HFFc6 (cell line): ENCODE measurements around the gene MSMP. TPM values are rescaled to one million over a fixed set of nuclear protein-coding genes. Genes with fewer than 3 reads are reported as not detected.

Source experiments
- DNase-seq: peaks from one replicate; pipeline ENCODE4 v3.0.0-alpha.2; 2018
- H3K27ac Mint-ChIP-seq: 2 replicates; pipeline ENCODE4 v1.8.0; 2020; ENCODE audit warnings: mild to moderate bottlenecking, mixed read lengths
- H3K27me3 Mint-ChIP-seq: 2 replicates; pipeline ENCODE4 v1.8.0; 2021; ENCODE audit warnings: mild to moderate bottlenecking, moderate library complexity, mixed read lengths; ENCODE audit not compliant: insufficient read depth
- H3K36me3 Mint-ChIP-seq: 2 replicates; pipeline ENCODE4 v1.8.0; 2021; ENCODE audit warnings: low read depth, mixed read lengths
- H3K4me1 Mint-ChIP-seq: 2 replicates; pipeline ENCODE4 v1.8.0; 2020; ENCODE audit warnings: low read depth, mixed read lengths
- H3K4me3 Mint-ChIP-seq: 2 replicates; pipeline ENCODE4 v1.8.0; 2020; ENCODE audit warnings: mild to moderate bottlenecking, moderate library complexity, mixed read lengths
- H3K9me3 Mint-ChIP-seq: 2 replicates; pipeline ENCODE4 v1.8.0; 2020; ENCODE audit warnings: mild to moderate bottlenecking, mixed read lengths
- total RNA-seq, 6 experiments: library from RNA; stranded (reverse); fragmentation: NEBNext Ultra II Directional; extraction: Animal tissue kit (Norgen Biotek cat#: 25700); gene quantifications; 2 replicates in 1 of 6; 3 replicates in 5 of 6; pipeline ENCODE4 v1.2.3, GENCODE V29; 2021
- TF ChIP-seq, protein P1 (sequence below): fragments of 200-600 bp; sonication (generic); IDR thresholded peaks from 2 replicates; pipeline ENCODE4 v1.5.0; 2021; ENCODE audit warnings: antibody characterized with exemption, mild to moderate bottlenecking

The MSMP gene
- total RNA-seq, 6 experiments from 2014 or later, result not detected

DNA sequence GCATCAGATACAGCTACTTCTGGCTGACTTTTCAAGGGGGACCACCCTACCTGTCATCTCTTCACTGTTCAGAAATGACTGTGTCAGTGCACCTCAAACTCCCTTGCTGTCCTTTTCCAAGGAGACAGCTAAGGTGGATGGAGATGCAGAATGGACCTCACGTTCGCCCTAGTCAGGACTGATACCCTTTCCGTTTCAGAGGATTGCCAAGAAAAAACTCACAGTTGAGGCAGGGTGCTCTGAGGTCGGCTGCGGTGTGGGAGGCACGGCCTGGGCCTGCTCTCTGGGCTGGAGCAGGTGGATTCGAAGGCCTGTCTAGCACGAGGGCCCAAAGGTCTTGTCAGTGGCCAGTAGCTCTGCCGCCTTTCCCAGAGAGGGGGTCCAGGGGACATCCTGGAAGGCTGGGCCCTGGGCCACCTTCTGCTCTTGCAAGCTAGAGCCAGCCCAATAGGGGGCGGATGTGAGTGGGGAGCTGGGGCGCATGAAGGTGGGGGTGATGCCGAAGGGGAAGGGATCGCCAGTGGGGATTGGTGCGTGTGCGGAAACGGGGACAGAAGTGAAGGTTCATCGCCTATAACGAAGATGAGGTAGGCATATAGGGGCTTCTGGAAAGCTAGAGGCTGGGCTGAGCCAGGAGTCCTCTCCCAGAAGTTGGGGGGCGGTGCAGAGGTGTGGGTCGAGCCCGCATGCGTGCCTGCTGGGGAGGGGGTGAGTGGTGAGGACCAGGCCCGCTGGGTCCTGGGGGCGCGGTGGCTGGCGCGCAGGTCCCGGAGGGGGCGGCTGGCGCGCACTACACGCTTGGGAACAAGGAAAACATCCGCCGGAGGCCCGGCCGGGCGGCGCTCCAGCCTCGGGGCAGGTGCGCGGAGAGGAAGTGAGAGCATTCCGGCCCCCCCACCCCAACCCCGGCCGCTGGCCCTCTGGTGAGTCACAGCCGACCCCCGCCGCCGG is 2.5 kb upstream of the MSMP start:
- no peaks in the 10 kb centered on the region for H3K9me3 Mint-ChIP-seq
- peak overlapping the region; percentile 36; the same call in 1 of the 2 replicates for H3K27ac Mint-ChIP-seq
- peak; percentile 27 for DNase-seq
- H3K4me1 Mint-ChIP-seq, result peaks cover 25% of the 10 kb centered on the region
- peaks cover 23% of the 10 kb centered on the region for H3K36me3 Mint-ChIP-seq
- peak overlapping the region; percentile 87 for H3K4me3 Mint-ChIP-seq
- TF ChIP-seq, protein P1, sequence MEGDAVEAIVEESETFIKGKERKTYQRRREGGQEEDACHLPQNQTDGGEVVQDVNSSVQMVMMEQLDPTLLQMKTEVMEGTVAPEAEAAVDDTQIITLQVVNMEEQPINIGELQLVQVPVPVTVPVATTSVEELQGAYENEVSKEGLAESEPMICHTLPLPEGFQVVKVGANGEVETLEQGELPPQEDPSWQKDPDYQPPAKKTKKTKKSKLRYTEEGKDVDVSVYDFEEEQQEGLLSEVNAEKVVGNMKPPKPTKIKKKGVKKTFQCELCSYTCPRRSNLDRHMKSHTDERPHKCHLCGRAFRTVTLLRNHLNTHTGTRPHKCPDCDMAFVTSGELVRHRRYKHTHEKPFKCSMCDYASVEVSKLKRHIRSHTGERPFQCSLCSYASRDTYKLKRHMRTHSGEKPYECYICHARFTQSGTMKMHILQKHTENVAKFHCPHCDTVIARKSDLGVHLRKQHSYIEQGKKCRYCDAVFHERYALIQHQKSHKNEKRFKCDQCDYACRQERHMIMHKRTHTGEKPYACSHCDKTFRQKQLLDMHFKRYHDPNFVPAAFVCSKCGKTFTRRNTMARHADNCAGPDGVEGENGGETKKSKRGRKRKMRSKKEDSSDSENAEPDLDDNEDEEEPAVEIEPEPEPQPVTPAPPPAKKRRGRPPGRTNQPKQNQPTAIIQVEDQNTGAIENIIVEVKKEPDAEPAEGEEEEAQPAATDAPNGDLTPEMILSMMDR, result peak; percentile 76
- H3K27me3 Mint-ChIP-seq, result peaks cover 2% of the 10 kb centered on the region

DNA sequence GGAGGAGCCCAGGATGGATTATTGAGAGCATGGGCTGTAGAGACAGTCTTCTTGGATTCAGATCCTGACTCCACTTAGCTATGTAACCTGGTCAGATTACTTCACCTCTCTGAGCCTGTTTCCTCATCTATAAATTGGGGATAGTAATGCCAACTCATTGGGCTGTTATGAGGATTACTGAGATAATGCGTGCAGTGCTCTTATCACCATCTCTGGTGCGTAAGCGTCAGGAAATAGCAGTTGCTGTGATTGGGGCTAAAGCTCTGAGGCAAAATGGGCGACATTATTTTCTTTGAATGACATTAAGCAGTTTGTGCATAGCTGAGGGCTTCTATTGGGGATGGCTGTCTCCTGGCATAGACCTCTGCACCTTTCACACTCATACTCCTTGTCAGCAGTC is 995 bp upstream of the MSMP start:
- no peak for DNase-seq
- H3K27ac Mint-ChIP-seq, result no peak overlapping the region
- H3K4me3 Mint-ChIP-seq, result no peak overlapping the region
- peaks cover 27% of the 10 kb centered on the region for H3K36me3 Mint-ChIP-seq
- no peaks in the 10 kb centered on the region for H3K9me3 Mint-ChIP-seq
- H3K4me1 Mint-ChIP-seq, result peaks cover 23% of the 10 kb centered on the region
- TF ChIP-seq, protein P1, result no peak
- peaks cover 5% of the 10 kb centered on the region for H3K27me3 Mint-ChIP-seq

DNA sequence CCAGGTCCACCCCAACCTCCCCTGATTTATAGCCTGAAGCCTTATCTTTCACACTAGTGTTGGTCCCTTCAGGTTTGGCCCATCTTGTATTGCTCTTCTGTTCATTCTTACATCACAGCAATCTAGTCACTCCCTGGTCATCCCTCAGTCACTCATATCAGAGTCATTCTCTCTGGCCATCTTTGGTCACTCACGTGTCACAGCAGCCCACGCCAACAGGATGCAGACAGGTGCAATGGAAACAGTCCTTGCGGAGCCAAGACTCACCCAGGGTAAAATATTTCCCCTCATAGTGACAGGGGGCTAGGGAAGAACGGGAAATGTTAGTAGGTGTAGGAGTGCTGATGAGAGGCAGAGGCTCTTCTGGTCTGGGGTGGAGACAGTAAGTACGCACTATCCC is 610 bp downstream of the MSMP start:
- Mint-ChIP-seq H3K36me3 (peaks cover 27% of the 10 kb centered on the region), H3K9me3 (no peaks in the 10 kb centered on the region), H3K4me3 (no peak overlapping the region), H3K27me3 (peaks cover 4% of the 10 kb centered on the region), H3K27ac (no peak overlapping the region), H3K4me1 (peaks cover 28% of the 10 kb centered on the region)
- no peak for DNase-seq
- TF ChIP-seq, protein P1, result no peak

DNA sequence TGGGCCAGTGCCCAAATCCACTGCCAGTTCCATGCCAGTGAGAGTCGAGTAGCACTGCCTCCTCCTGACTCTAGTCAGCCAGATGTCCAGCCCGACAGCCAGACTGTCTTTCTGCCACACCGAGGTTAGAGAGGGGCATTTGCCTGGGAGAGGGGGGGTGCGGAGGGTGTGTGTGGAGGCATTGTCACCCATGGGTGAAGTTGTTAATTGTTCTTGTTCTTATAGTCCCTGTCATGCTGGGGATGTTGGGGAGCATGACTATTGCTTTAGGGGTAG is 3.9 kb downstream of the MSMP start:
- Mint-ChIP-seq H3K4me1 (peaks cover 37% of the 10 kb centered on the region), H3K27me3 (peaks cover 3% of the 10 kb centered on the region; the same call in 1 of the 2 replicates), H3K9me3 (no peaks in the 10 kb centered on the region), H3K27ac (peak overlapping the region; percentile 65), H3K36me3 (peaks cover 46% of the 10 kb centered on the region), H3K4me3 (peak overlapping the region; percentile 92)
- no peak for DNase-seq
- TF ChIP-seq, protein P1, result no peak

DNA sequence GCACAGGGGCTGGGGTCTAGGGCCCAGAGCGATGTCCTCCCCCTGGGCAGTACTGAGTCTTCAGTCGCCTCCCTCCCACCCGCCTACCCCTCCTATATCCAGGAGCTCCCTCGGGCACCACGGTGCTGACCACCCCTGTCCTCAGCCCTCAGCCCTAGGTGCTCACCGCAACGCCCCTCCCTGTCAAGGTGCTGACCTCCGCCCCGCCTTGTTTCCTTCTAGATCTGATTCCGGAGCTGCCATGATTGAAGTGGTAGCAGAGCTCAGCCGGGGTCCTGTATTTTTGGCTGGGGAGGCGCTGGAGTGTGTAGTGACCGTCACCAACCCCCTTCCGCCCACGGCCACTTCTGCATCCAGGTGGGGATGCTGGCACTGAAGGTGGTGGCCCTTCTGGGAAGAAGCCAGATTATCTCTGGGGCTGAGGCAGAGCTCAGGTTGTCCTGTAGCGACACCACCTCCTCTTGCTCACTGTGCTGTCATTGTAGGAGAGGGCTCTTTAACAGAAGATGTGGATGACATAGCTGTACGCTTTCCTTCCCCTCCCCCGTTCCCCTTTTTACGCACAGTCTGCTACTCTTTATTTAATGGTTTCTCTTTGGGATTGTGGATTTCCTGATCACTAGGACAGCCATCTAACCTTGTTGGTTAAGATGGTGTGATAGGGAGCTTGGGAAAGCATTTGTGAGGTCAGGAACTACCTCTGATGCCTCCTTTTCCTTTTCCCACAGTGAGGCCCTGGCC is 4.4 kb downstream of the MSMP start:
- Mint-ChIP-seq H3K27me3 (peaks cover 3% of the 10 kb centered on the region; the same call in 1 of the 2 replicates), H3K36me3 (peaks cover 46% of the 10 kb centered on the region), H3K4me3 (peak overlapping the region; percentile 92), H3K9me3 (no peaks in the 10 kb centered on the region), H3K27ac (peak overlapping the region; percentile 65), H3K4me1 (peaks cover 38% of the 10 kb centered on the region)
- TF ChIP-seq, protein P1, result no peak
- DNase-seq, result no peak
